GM21737 (cell line): ENCODE measurements around the gene OR10AG1.

Experiments
- ATAC-seq: cut with Tn5 transposase; IDR thresholded peaks from one replicate; pipeline ENCODE4 v1.9.1; 2021; ENCODE audit warnings: mild to moderate bottlenecking, moderate library complexity; ENCODE audit not compliant: unreplicated experiment

Gene OR10AG1

GRCh38 chr11:55969845-55970244 lies at the start of gene OR10AG1:
TSS of gene OR10AG1 (minus strand) at chr11:55969945. CDS start at chr11:55969907, 38 bp downstream.
- no peak for ATAC-seq

GRCh38 chr11:56013805-56014204 lies 44.1 kb upstream of the OR10AG1 start:
- ATAC-seq, result no peak

GRCh38 chr11:56010716-56011115 lies 41.0 kb upstream of the OR10AG1 start:
- ATAC-seq, result no peak

GRCh38 chr11:55994525-55994924 lies 24.8 kb upstream of the OR10AG1 start, which contains the start of gene OR5F1:
TSS of gene OR5F1 (minus strand) at chr11:55994625. CDS start at chr11:55994625, 0 bp downstream.
- ATAC-seq, result no peak

GRCh38 chr11:55970935-55971334 lies 1.2 kb upstream of the OR10AG1 start:
- no peak for ATAC-seq

- no peak for ATAC-seq
These were observed 1.8 kb downstream of the OR10AG1 start for GRCh38 chr11:55967914-55968313.

- no peak for ATAC-seq
These were observed 3.4 kb downstream of the OR10AG1 start for GRCh38 chr11:55966391-55966790.

GRCh38 chr11:55956521-55956920 lies 13.2 kb downstream of the OR10AG1 start:
- no peak for ATAC-seq

- no peak for ATAC-seq
These were observed 20.4 kb downstream of the OR10AG1 start for GRCh38 chr11:55949330-55949729.

GRCh38 chr11:55942785-55943392 lies 26.9 kb downstream of the OR10AG1 start:
- no peak for ATAC-seq

- no peak for ATAC-seq
These were observed 33.4 kb downstream of the OR10AG1 start, which contains the start of gene OR5I1 for GRCh38 chr11:55936300-55936699. TSS of gene OR5I1 (minus strand) at chr11:55936400. CDS start at chr11:55936400, 0 bp downstream.

GRCh38 chr11:55920537-55920936 lies 49.2 kb downstream of the OR10AG1 start:
- ATAC-seq, result no peak
